GM10248 (cell line): ENCODE results near the gene B4GALT1.

Experiments used
- CTCF ChIA-PET: fragments of 300-600 bp; sonication (Branson Sonifier 250); formaldehyde crosslinking; extraction: SDS; loops from one replicate; lab custom pipeline; 2021; ENCODE audit warnings: antibody characterized with exemption; lab: Yijun Ruan, JAX
- POLR2A ChIA-PET: fragments of 350-650 bp; sonication (Branson Sonifier 250); formaldehyde crosslinking; extraction: SDS; loops from one replicate; lab custom pipeline; 2020; ENCODE audit warnings: antibody characterized with exemption; lab: Yijun Ruan, JAX
- DNase-seq: peaks from one replicate; pipeline ENCODE4 v3.0.0; 2012; ENCODE audit errors: extremely low spot score
- CTCF ChIP-seq: IDR thresholded peaks from 2 replicates; pipeline ENCODE4 v1.5.1; 2012; ENCODE audit warnings: mild to moderate bottlenecking, low read depth; ENCODE audit errors: extremely low read depth, missing control alignments, control extremely low read depth

The B4GALT1 gene

DNA sequence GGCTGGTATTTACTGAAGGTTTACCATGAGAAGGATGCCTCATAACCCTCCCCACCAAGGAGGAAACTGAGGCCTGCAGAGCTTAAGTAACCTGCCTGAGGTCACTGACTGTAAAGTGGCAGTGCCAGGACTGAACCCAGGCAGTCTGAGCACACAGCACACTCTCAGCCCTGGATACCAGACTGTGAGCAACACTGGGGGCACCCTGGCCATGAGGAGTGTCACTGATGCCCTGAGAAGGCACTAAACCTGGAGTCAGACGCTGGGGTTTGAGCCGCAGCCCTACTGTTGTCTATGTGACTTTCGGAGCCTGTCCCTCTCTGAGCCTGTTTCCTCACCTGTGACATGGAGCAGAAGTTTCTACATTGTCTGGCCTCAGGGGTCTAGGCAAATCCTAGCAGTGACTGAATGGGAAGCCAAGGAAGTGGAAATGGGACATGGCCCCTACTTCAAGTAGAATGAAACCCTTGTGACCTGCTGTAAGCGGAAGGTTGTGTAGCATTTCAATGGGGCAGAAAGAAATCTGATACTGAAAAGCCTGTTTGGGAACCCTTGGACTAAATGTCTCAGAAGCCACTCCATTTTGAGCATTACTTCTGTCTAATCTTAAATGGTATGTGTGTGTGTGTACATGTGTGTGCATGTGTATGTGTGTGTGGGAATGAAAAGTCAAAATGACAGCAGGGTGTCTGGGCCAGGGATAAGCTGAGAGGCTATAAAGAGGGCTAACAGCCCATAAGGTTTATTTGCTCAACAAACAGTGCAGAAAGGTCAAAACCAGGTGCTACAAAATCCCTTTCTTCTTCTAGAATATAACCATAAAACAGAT is 36.0 kb downstream of the B4GALT1 start:
- POLR2A ChIA-PET: interaction anchor here (0.6 kb wide), 2 partner anchors 34 to 911 kb away, joined by 3 read pairs; no protein-coding TSS in a partner anchor
- CTCF ChIA-PET: interaction anchor here (0.9 to 5.6 kb wide), 9 partner anchors 9 to 94 kb away, joined by 3 to 28 read pairs (median 4); no protein-coding TSS in a partner anchor
- no peak for TF ChIP-seq CTCF
- DNase-seq: no peak

GRCh38 chr9:33129886-33130881 is 37.0 kb downstream of the B4GALT1 start:
- DNase-seq: peak; percentile 66
- ChIA-PET POLR2A (interaction anchor here (0.5 to 0.6 kb wide), 4 partner anchors 9 to 912 kb away, joined by 3 read pairs; no protein-coding TSS in a partner anchor), CTCF (interaction anchor here (0.9 to 5.6 kb wide), 8 partner anchors 9 to 95 kb away, joined by 3 to 28 read pairs (median 4); no protein-coding TSS in a partner anchor)
- no peak for TF ChIP-seq CTCF

- TF ChIP-seq CTCF: no peak
- no peak for DNase-seq
- CTCF ChIA-PET: interaction anchor here (1.3 to 5.6 kb wide), 6 partner anchors 10 to 96 kb away, joined by 3 to 28 read pairs (median 7); no protein-coding TSS in a partner anchor
- POLR2A ChIA-PET: interaction anchor here (0.5 kb wide), 1 partner anchor 604 kb away, joined by 3 read pairs; no protein-coding TSS in a partner anchor
Measured at GRCh38 chr9:33129251-33129885, 37.8 kb downstream of the B4GALT1 start.

DNA sequence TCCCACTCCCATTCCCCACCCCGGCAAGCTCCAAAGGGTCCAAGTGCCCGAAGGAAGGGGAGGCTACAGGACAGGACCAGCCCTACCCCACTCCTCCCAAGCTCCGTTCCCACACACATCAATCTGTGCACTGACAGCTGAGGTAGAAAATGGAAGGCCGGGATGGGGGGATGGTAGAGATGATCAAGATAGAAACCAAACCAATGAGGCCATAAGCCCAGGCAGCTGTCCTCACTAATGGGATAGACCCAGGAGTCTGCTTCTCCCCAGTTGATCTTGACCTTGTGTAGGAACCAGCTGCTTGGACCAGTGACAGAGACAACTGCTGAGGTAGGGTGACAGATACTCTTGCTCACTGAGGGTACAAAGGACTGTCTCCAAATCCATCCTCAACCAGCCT is 38.6 kb downstream of the B4GALT1 start:
- POLR2A ChIA-PET: interaction anchor here (0.6 kb wide), 1 partner anchor 19 kb away, joined by 6 read pairs; no protein-coding TSS in a partner anchor
- CTCF ChIA-PET: interaction anchor here (1.3 to 5.6 kb wide), 6 partner anchors 12 to 97 kb away, joined by 3 to 28 read pairs (median 7); no protein-coding TSS in a partner anchor
- no peak for TF ChIP-seq CTCF
- DNase-seq: no peak

- TF ChIP-seq CTCF: no peak
- DNase-seq: no peak
- ChIA-PET POLR2A (interaction anchor here (0.6 kb wide), 1 partner anchor 19 kb away, joined by 6 read pairs; no protein-coding TSS in a partner anchor), CTCF (interaction anchor here (1.3 to 5.6 kb wide), 6 partner anchors 13 to 99 kb away, joined by 3 to 28 read pairs (median 7); no protein-coding TSS in a partner anchor)
Measured at GRCh38 chr9:33127881-33128280, 39.3 kb downstream of the B4GALT1 start.
